Measurements from ENCODE around the gene HGFAC. TPM values are rescaled to one million over a fixed set of nuclear protein-coding genes. Genes with fewer than 3 reads are reported as not detected.

HGFAC gene
- total and polyA plus RNA-seq, 2 of the 13 experiments (the other 11 are each of a cell fraction or from before 2014, with no cell fraction given) = 8.5 to 63.6 TPM

DNA sequence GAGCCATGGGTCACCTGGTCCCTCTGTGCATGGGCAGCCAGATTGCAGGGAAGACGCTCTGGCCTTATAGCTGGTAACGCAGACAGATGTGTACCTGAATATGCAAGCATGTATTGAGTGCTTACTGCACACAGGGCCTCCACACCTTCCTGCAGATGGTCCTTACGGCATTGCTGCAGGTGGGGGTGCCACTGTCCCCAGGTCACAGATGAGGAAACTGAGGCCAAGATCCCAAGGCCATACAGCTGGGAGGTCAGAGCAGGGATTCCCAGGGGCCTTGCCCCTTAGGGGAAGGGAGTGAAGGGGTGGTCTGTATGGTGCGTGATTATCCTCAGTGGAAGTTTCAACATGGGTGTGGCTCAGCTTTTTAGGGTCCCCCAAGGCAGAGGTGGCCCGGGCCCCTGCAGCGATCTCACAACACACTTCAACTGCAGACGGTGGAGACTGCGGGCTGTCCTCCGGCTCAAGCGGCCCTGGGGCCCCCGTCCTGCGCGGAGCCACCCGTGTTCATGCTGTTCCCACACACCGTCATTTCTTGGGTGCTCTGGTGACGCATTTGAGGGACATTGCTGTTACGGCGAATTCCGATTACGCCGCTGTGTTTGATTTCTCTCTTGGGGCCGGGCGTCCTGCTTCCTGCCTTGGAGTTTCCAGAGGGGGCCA, 29.5 kb downstream of the HGFAC start:
- no peaks in the 10 kb centered on the region for H3K9me3 ChIP-seq (ENCODE audit: low read length)
- H3K27ac ChIP-seq (ENCODE audit: extremely low read length, insufficient read depth, low read length) = no peak overlapping the region
- no TSS peak for BruUV-seq (replicated peaks)
- no peak overlapping the region for H2AFZ ChIP-seq (ENCODE audit: low read length)
- no peak for ATAC-seq
- no peak for FAIRE-seq
- POLR2A ChIA-PET = no interaction called here
- intact Hi-C loops (cut with micrococcal nuclease; ENCODE audit: unreplicated experiment) = no loop called here
- in situ Hi-C loops (cut with HindIII; ENCODE audit: extremely low pct_ligation_motif_present, low pct_unique_long_range_greater_than_20kb) = no loop called here
- DNase-seq (ENCODE audit: low spot score) = no peak
- H3K4me1 ChIP-seq (ENCODE audit: insufficient read depth, low read length) = peaks cover 12% of the 10 kb centered on the region; the same call in 1 of the 2 replicates
- no peaks in the 10 kb centered on the region for H3K79me2 ChIP-seq (ENCODE audit: insufficient read depth, low read length)
- H3K4me2 ChIP-seq (ENCODE audit: low read depth, low read length) = no peak overlapping the region
- CTCF ChIA-PET (ENCODE audit: low intra/inter-chr PET ratio, low total read pairs) = no interaction called here
- H3K27me3 ChIP-seq (ENCODE audit: control insufficient read depth in 1 of 2, insufficient read depth in 2 of 2, low read length in 2 of 2) = peaks cover 15 to 56% of the 10 kb centered on the region in 2 experiments
- H3K4me3 ChIP-seq (replicated peaks in 1 of 3; ENCODE audit: insufficient read depth in 1 of 3, low read depth in 2 of 3, low read length in 3 of 3) = no peak overlapping the region
- H3K36me3 ChIP-seq (replicated peaks in 1 of 2; ENCODE audit: control insufficient read depth in 1 of 2, insufficient read depth in 2 of 2, low read length in 2 of 2) = no peaks in the 10 kb centered on the region
- no peak overlapping the region for H3K9ac ChIP-seq (ENCODE audit: insufficient read depth, low read depth, low read length)
- WGBS (ENCODE audit: low lambda C conversion rate) = 73% methylated on average over 12 of the region's 23 CpGs
- H4K20me1 ChIP-seq (ENCODE audit: insufficient read depth, low read length) = no peaks in the 10 kb centered on the region
- TF ChIP-seq ZNF563 (CRISPR knock-in tag; IDR thresholded peaks at IDR 0.05) = no peak
- TF ChIP-seq YY1 (IDR thresholded peaks at IDR 0.05; ENCODE audit: insufficient read depth, insufficient replicate concordance, low read depth, low read length) = no peak
- TF ChIP-seq, protein P1, sequence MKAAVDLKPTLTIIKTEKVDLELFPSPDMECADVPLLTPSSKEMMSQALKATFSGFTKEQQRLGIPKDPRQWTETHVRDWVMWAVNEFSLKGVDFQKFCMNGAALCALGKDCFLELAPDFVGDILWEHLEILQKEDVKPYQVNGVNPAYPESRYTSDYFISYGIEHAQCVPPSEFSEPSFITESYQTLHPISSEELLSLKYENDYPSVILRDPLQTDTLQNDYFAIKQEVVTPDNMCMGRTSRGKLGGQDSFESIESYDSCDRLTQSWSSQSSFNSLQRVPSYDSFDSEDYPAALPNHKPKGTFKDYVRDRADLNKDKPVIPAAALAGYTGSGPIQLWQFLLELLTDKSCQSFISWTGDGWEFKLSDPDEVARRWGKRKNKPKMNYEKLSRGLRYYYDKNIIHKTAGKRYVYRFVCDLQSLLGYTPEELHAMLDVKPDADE (CRISPR knock-in tag; IDR thresholded peaks at IDR 0.05) = no peak
- TF ChIP-seq, protein P2, sequence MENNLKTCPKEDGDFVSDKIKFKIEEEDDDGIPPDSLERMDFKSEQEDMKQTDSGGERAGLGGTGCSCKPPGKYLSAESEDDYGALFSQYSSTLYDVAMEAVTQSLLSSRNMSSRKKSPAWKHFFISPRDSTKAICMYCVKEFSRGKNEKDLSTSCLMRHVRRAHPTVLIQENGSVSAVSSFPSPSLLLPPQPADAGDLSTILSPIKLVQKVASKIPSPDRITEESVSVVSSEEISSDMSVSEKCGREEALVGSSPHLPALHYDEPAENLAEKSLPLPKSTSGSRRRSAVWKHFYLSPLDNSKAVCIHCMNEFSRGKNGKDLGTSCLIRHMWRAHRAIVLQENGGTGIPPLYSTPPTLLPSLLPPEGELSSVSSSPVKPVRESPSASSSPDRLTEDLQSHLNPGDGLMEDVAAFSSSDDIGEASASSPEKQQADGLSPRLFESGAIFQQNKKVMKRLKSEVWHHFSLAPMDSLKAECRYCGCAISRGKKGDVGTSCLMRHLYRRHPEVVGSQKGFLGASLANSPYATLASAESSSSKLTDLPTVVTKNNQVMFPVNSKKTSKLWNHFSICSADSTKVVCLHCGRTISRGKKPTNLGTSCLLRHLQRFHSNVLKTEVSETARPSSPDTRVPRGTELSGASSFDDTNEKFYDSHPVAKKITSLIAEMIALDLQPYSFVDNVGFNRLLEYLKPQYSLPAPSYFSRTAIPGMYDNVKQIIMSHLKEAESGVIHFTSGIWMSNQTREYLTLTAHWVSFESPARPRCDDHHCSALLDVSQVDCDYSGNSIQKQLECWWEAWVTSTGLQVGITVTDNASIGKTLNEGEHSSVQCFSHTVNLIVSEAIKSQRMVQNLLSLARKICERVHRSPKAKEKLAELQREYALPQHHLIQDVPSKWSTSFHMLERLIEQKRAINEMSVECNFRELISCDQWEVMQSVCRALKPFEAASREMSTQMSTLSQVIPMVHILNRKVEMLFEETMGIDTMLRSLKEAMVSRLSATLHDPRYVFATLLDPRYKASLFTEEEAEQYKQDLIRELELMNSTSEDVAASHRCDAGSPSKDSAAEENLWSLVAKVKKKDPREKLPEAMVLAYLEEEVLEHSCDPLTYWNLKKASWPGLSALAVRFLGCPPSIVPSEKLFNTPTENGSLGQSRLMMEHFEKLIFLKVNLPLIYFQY (CRISPR knock-in tag; IDR thresholded peaks at IDR 0.05; ENCODE audit: borderline replicate concordance) = no peak
- no peak for TF ChIP-seq ZNF549 (CRISPR knock-in tag; IDR thresholded peaks at IDR 0.05)
- TF ChIP-seq SSRP1 (CRISPR knock-in tag; IDR thresholded peaks at IDR 0.05) = no peak
- TF ChIP-seq, protein P3, sequence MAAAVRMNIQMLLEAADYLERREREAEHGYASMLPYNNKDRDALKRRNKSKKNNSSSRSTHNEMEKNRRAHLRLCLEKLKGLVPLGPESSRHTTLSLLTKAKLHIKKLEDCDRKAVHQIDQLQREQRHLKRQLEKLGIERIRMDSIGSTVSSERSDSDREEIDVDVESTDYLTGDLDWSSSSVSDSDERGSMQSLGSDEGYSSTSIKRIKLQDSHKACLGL (CRISPR knock-in tag; IDR thresholded peaks at IDR 0.05) = no peak
- TF ChIP-seq, protein P4, sequence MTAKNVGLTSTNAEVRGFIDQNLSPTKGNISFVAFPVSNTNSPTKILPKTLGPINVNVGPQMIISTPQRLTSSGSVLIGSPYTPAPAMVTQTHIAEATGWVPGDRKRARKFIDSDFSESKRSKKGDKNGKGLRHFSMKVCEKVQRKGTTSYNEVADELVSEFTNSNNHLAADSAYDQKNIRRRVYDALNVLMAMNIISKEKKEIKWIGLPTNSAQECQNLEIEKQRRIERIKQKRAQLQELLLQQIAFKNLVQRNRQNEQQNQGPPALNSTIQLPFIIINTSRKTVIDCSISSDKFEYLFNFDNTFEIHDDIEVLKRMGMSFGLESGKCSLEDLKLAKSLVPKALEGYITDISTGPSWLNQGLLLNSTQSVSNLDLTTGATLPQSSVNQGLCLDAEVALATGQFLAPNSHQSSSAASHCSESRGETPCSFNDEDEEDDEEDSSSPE (CRISPR knock-in tag; IDR thresholded peaks at IDR 0.05) = no peak
- TF ChIP-seq ZNF251 (CRISPR knock-in tag; IDR thresholded peaks at IDR 0.05) = no peak
- TF ChIP-seq, protein P5, sequence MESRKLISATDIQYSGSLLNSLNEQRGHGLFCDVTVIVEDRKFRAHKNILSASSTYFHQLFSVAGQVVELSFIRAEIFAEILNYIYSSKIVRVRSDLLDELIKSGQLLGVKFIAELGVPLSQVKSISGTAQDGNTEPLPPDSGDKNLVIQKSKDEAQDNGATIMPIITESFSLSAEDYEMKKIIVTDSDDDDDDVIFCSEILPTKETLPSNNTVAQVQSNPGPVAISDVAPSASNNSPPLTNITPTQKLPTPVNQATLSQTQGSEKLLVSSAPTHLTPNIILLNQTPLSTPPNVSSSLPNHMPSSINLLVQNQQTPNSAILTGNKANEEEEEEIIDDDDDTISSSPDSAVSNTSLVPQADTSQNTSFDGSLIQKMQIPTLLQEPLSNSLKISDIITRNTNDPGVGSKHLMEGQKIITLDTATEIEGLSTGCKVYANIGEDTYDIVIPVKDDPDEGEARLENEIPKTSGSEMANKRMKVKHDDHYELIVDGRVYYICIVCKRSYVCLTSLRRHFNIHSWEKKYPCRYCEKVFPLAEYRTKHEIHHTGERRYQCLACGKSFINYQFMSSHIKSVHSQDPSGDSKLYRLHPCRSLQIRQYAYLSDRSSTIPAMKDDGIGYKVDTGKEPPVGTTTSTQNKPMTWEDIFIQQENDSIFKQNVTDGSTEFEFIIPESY (CRISPR knock-in tag; IDR thresholded peaks at IDR 0.05) = no peak

All from HepG2 (cell line).